PC-3 (cell line): ENCODE data around the gene TOR2A. TPM values are rescaled to one million over a fixed set of nuclear protein-coding genes. Genes with fewer than 3 reads are reported as not detected.

Source experiments
- ATAC-seq: fragments of 200-7000 bp; cut with Tn5 transposase; 2 replicates; pipeline ENCODE4 v1.9.1; 2020; ENCODE audit warnings: mild to moderate bottlenecking, moderate library complexity
- BruUV-seq: library from RNA; stranded (reverse); fragments of 400-500 nt; replicated peaks from 2 replicates; lab custom pipeline; 2021; lab: Mats Ljungman, UMichigan
- CTCF ChIA-PET: fragments of 300-600 bp; sonication (Branson Sonifier 250); formaldehyde crosslinking; loops from one replicate; lab custom pipeline; 2022; ENCODE audit warnings: antibody characterized with exemption; lab: Charles Lee
- POLR2A ChIA-PET: fragments of 300-600 bp; sonication (Branson Sonifier 250); formaldehyde crosslinking; loops from one replicate; lab custom pipeline; 2022; ENCODE audit warnings: antibody characterized with exemption; ENCODE audit not compliant: unreplicated experiment; lab: Charles Lee
- DNase-seq: peaks from one replicate; pipeline ENCODE4 v3.0.0-alpha.2; 2015
- H2AFZ ChIP-seq: fragments of 300-600 bp; sonication (generic); 2 replicates; pipeline ENCODE4 v1.6.0; 2016; ENCODE audit warnings: antibody characterized with exemption, low read length
- H3F3A ChIP-seq: fragments of 300-600 bp; sonication (generic); one replicate; pipeline ENCODE4 v1.6.0; 2017; ENCODE audit warnings: antibody characterized with exemption, low read length, control low read depth, mild to moderate bottlenecking; ENCODE audit not compliant: unreplicated experiment
- H3K27ac ChIP-seq: fragments of 300-600 bp; sonication (generic); 2 replicates; pipeline ENCODE4 v1.5.1; 2016; ENCODE audit warnings: mild to moderate bottlenecking, low read length
- H3K27me3 ChIP-seq: fragments of 300-600 bp; sonication (generic); 2 replicates; pipeline ENCODE4 v1.6.1; 2016; ENCODE audit warnings: low read length, mixed read lengths
- H3K36me3 ChIP-seq: fragments of 300-600 bp; sonication (generic); 2 replicates; pipeline ENCODE4 v1.6.1; 2016; ENCODE audit warnings: low read depth, mixed run types, low read length, mixed read lengths
- H3K4me1 ChIP-seq: fragments of 300-600 bp; sonication (generic); 2 replicates; pipeline ENCODE4 v1.5.1; 2016; ENCODE audit warnings: low read length; ENCODE audit not compliant: insufficient read depth
- H3K4me2 ChIP-seq: fragments of 300-600 bp; sonication (generic); 2 replicates; pipeline ENCODE4 v1.6.0; 2016; ENCODE audit warnings: low read length
- H3K4me3 ChIP-seq: fragments of 300-600 bp; sonication (generic); 2 replicates; pipeline ENCODE4 v1.5.1; 2016; ENCODE audit warnings: mild to moderate bottlenecking, low read length, mixed read lengths
- H3K79me2 ChIP-seq: fragments of 300-600 bp; sonication (generic); 2 replicates; pipeline ENCODE4 v1.6.1; 2017; ENCODE audit warnings: low read length, mixed read lengths
- H3K9ac ChIP-seq: fragments of 300-600 bp; sonication (generic); 2 replicates; pipeline ENCODE4 v1.6.0; 2016; ENCODE audit warnings: mild to moderate bottlenecking, low read length
- H3K9me2 ChIP-seq: fragments of 300-600 bp; sonication (generic); replicated peaks from 2 replicates; pipeline ENCODE4 v1.6.1; 2016; ENCODE audit warnings: mixed run types, low read length, mixed read lengths
- H3K9me3 ChIP-seq: fragments of 300-600 bp; sonication (generic); 2 replicates; pipeline ENCODE4 v1.6.1; 2016; ENCODE audit warnings: low read length, mixed read lengths
- H4K20me1 ChIP-seq: fragments of 300-600 bp; sonication (generic); 2 replicates; pipeline ENCODE4 v1.6.1; 2016; ENCODE audit warnings: low read length, mixed read lengths
- EZH2 ChIP-seq: fragments of 300-600 bp; sonication (generic); IDR thresholded peaks from one replicate; pipeline ENCODE4 v1.6.1; 2017; ENCODE audit warnings: antibody characterized with exemption, mild to moderate bottlenecking, low read length; ENCODE audit not compliant: unreplicated experiment
- EZH2phosphoT487 ChIP-seq: fragments of 300-600 bp; sonication (generic); IDR thresholded peaks from 2 replicates; pipeline ENCODE4 v1.6.1; 2018; ENCODE audit warnings: mild to moderate bottlenecking, antibody characterized with exemption, low read length, borderline replicate concordance
- intact Hi-C: fragments of 100-400 bp; cut with micrococcal nuclease; formaldehyde crosslinking; loops from 2 replicates; pipeline ENCODE4 v1.9.0; 2023
- total RNA-seq: library from RNA; depleted of rRNA; stranded (reverse); fragments of >200 nt; gene quantifications from 2 replicates; pipeline ENCODE4 v1.2.3, GENCODE V29; 2014
- TF ChIP-seq, protein P1 (sequence below): fragments of 300-600 bp; sonication (generic); conservative IDR thresholded peaks from 2 replicates; pipeline ENCODE4 v1.5.1; 2017; ENCODE audit warnings: antibody characterized with exemption, low read depth, mild to moderate bottlenecking, low read length

The TOR2A gene
- total RNA-seq, 1 experiment from 2014 or later, result 14.1 TPM

DNA sequence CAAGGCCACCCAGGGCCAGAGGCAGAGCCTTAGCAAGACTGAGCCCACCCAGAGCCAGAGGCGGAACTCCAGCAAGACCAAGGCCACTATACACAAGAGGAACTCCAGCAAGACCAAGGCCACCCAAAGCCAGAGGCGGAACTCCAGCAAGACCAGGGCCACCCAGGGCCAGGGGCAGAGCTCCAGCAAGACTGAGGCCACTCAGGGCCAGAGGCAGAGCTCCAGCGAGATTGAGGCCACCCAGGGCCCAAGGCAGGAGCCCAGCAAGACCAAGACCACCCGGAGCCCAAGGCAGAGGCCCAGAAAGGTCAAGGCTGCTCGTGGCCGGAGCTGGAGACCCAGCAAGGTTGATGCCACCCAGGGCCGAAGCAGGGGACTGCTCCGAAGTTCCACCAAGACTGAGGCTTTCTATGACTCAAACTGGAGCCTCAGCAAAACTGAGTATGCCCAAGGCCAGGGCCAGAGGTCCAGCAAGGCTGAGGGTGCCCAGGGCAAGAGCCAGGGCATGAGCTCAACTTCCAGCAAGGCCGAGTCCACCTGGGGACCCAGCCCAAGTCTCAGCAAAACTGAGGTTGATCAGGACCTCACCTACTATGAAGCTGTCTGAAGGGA, 4.2 kb downstream of the TOR2A start:
- no peaks in the 10 kb centered on the region for H3K9me3 ChIP-seq
- no peaks in the 10 kb centered on the region for H3K27me3 ChIP-seq
- DNase-seq (no peak), ATAC-seq (no peak)
- H3K4me3 ChIP-seq, result no peak overlapping the region
- no peak overlapping the region for H3K4me2 ChIP-seq
- H3K27ac ChIP-seq, result no peak overlapping the region
- H3K4me1 ChIP-seq, result peaks cover 8% of the 10 kb centered on the region
- H3K9me2 ChIP-seq, result no peaks in the 10 kb centered on the region
- no TSS peak for BruUV-seq
- H3K9ac ChIP-seq, result no peak overlapping the region
- ChIA-PET CTCF (no interaction called here), POLR2A (no interaction called here)
- H4K20me1 ChIP-seq, result no peaks in the 10 kb centered on the region
- no peaks in the 10 kb centered on the region for H3K79me2 ChIP-seq
- intact Hi-C loops, result no loop called here
- H3F3A ChIP-seq, result no peaks in the 10 kb centered on the region
- H2AFZ ChIP-seq, result no peak overlapping the region
- TF ChIP-seq EZH2phosphoT487 (no peak), EZH2 (no peak)
- TF ChIP-seq, protein P1, sequence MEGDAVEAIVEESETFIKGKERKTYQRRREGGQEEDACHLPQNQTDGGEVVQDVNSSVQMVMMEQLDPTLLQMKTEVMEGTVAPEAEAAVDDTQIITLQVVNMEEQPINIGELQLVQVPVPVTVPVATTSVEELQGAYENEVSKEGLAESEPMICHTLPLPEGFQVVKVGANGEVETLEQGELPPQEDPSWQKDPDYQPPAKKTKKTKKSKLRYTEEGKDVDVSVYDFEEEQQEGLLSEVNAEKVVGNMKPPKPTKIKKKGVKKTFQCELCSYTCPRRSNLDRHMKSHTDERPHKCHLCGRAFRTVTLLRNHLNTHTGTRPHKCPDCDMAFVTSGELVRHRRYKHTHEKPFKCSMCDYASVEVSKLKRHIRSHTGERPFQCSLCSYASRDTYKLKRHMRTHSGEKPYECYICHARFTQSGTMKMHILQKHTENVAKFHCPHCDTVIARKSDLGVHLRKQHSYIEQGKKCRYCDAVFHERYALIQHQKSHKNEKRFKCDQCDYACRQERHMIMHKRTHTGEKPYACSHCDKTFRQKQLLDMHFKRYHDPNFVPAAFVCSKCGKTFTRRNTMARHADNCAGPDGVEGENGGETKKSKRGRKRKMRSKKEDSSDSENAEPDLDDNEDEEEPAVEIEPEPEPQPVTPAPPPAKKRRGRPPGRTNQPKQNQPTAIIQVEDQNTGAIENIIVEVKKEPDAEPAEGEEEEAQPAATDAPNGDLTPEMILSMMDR, result no peak
- no peaks in the 10 kb centered on the region for H3K36me3 ChIP-seq

DNA sequence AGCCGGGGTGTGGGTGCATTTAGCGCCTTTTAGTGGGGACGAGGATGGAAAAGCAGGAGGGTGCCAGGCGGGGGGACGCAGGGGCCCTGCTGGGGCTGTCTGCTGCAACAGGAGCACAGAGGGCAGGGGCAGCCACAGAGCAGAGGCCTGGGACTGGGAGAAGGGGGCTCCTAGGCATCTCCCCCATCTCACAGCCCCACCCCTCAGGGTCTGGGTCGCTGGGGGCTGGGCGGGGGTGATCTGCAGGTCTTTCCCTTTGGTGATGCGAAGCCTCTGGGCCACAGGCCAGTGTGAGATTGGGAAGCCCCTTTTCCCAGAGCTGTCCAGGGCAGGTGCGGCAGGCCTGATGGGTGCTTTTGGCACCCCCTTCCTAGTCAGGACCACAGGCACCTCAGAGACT, 4.8 kb downstream of the TOR2A start:
- Histone ChIP-seq H3K36me3 (no peaks in the 10 kb centered on the region), H3K27me3 (no peaks in the 10 kb centered on the region), H3K9me2 (no peaks in the 10 kb centered on the region), H2AFZ (no peak overlapping the region), H3K4me1 (peaks cover 8% of the 10 kb centered on the region), H3K4me3 (no peak overlapping the region), H3K4me2 (no peak overlapping the region), H4K20me1 (no peaks in the 10 kb centered on the region), H3F3A (no peaks in the 10 kb centered on the region), H3K9me3 (no peaks in the 10 kb centered on the region), H3K79me2 (no peaks in the 10 kb centered on the region), H3K27ac (no peak overlapping the region), H3K9ac (no peak overlapping the region)
- intact Hi-C loops, result no loop called here
- ATAC-seq (no peak), DNase-seq (no peak)
- ChIA-PET POLR2A (no interaction called here), CTCF (no interaction called here)
- no TSS peak for BruUV-seq
- TF ChIP-seq EZH2 (no peak), EZH2phosphoT487 (no peak)
- TF ChIP-seq, protein P1, result no peak

DNA sequence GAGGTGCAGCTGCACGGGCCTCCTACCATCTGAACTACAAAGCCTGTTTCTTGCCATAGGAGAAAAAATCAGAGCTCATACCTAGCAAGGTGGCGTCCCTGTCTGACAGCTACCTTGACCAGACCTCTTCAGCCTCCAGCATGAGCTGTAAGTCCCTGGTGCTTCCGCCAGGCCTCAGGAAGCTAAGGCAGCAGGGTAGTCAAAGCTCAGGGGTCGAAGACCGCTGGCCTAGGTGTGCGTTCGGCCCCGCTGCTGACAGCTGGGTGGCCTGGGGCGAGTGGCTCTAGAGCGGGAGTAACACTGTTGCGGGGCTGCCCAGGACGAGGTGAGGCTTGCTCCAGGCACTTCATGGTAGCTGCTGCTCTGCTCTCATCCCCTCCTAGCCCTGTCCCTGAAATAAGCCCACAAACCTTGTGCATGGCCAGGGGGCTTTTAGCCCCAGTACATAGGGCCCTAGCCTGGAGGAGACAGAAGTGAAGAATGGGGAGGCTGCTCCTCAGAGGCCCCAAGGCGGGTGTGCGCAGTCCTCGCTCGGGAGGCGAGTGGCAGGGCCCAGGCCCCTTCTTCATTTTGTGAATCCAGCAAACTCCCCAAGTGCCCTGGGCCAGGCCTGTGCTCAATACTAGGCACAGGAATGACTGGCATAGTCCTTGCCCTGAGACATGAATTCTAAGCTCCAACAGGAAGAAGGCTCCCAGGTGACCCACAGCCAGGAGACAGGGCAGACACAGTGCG, 5.4 kb downstream of the TOR2A start:
- Histone ChIP-seq H3K36me3 (no peaks in the 10 kb centered on the region), H3K4me2 (no peak overlapping the region), H3K9me3 (no peaks in the 10 kb centered on the region), H2AFZ (no peak overlapping the region), H3K79me2 (no peaks in the 10 kb centered on the region), H3F3A (no peaks in the 10 kb centered on the region), H3K4me1 (peaks cover 8% of the 10 kb centered on the region), H4K20me1 (no peaks in the 10 kb centered on the region), H3K9ac (no peak overlapping the region), H3K27me3 (no peaks in the 10 kb centered on the region), H3K4me3 (no peak overlapping the region), H3K27ac (no peak overlapping the region), H3K9me2 (no peaks in the 10 kb centered on the region)
- ChIA-PET POLR2A (no interaction called here), CTCF (no interaction called here)
- DNase-seq (no peak), ATAC-seq (no peak)
- BruUV-seq, result no TSS peak
- TF ChIP-seq, protein P1, result no peak
- TF ChIP-seq EZH2 (no peak), EZH2phosphoT487 (no peak)
- intact Hi-C loops, result no loop called here
